Neural cell (in vitro differentiated cells): ENCODE results near the gene URB1. TPM values are rescaled to one million over a fixed set of nuclear protein-coding genes. Genes with fewer than 3 reads are reported as not detected.

Experiments used
- H2AFZ ChIP-seq: fragments of 200-600, 300-800 bp; sonication (generic), shearing (Covaris generic); 2 replicates; pipeline ENCODE4 v1.6.0; 2014; ENCODE audit warnings: low read depth, mild to moderate bottlenecking, antibody characterized with exemption, low read length, moderate library complexity
- H3F3A ChIP-seq: fragments of 200-600 bp; shearing (Covaris generic); 2 replicates; pipeline ENCODE4 v1.6.1; 2016; ENCODE audit warnings: mild to moderate bottlenecking, moderate library complexity, mixed read lengths, antibody characterized with exemption, low read length; ENCODE audit not compliant: insufficient read depth, poor library complexity, severe bottlenecking
- H3K27ac ChIP-seq: fragments of 200-600, 300-800 bp; sonication (generic), shearing (Covaris generic); 2 replicates; pipeline ENCODE4 v1.5.1; 2014; ENCODE audit warnings: mild to moderate bottlenecking, low read length, moderate library complexity
- H3K27me3 ChIP-seq: fragments of 300-800, 200-600 bp; sonication (generic), shearing (Covaris generic); 2 replicates; pipeline ENCODE4 v1.6.0; 2014; ENCODE audit warnings: mild to moderate bottlenecking, low read depth, low read length, moderate library complexity; ENCODE audit not compliant: insufficient read depth
- H3K36me3 ChIP-seq: fragments of 300-800, 200-600 bp; sonication (generic), shearing (Covaris generic); 2 replicates; pipeline ENCODE4 v1.5.1; 2014; ENCODE audit warnings: mild to moderate bottlenecking, antibody characterized with exemption, low read length, moderate library complexity; ENCODE audit not compliant: insufficient read depth
- H3K4me2 ChIP-seq: fragments of 300-800, 200-600 bp; sonication (generic), shearing (Covaris generic); 2 replicates; pipeline ENCODE4 v1.6.0; 2014; ENCODE audit warnings: mild to moderate bottlenecking, low read length
- H3K4me3 ChIP-seq: fragments of 300-800, 200-600 bp; sonication (generic), shearing (Covaris generic); 2 replicates; pipeline ENCODE4 v1.5.1; 2014; ENCODE audit warnings: mild to moderate bottlenecking, low read length, moderate library complexity
- H3K79me2 ChIP-seq: fragments of 200-600 bp; shearing (Covaris generic); replicated peaks from 2 replicates; pipeline ENCODE4 v1.6.0; 2014; ENCODE audit warnings: mild to moderate bottlenecking, low read length, moderate library complexity; ENCODE audit not compliant: insufficient read depth
- H3K9ac ChIP-seq: fragments of 300-800, 200-600 bp; sonication (generic), shearing (Covaris generic); 2 replicates; pipeline ENCODE4 v1.6.1; 2016; ENCODE audit warnings: mild to moderate bottlenecking, low read length, mixed read lengths
- H3K9me2 ChIP-seq: fragments of 200-600 bp; shearing (Covaris generic); 2 replicates; pipeline ENCODE4 v1.6.1; 2016; ENCODE audit warnings: mild to moderate bottlenecking, low read length, mixed read lengths; ENCODE audit not compliant: insufficient read depth
- H3K9me3 ChIP-seq: fragments of 200-600, 300-800 bp; sonication (generic), shearing (Covaris generic); 2 replicates; pipeline ENCODE4 v1.6.1; 2016; ENCODE audit warnings: mild to moderate bottlenecking, mixed run types, low read length, moderate library complexity, mixed read lengths
- H4K20me1 ChIP-seq: fragments of 200-600 bp; shearing (Covaris generic); 2 replicates; pipeline ENCODE4 v1.6.1; 2016; ENCODE audit warnings: mild to moderate bottlenecking, mixed run types; ENCODE audit not compliant: insufficient read depth
- EP300 ChIP-seq: fragments of 450-650 bp; conservative IDR thresholded peaks from 2 replicates; pipeline ENCODE4 v1.6.1; 2014; ENCODE audit warnings: antibody characterized with exemption, mild to moderate bottlenecking, moderate library complexity; ENCODE audit not compliant: poor library complexity, severe bottlenecking
- EZH2 ChIP-seq: fragments of 200-600, 300-800 bp; shearing (Covaris generic), sonication (generic); IDR thresholded peaks from 2 replicates; pipeline ENCODE4 v1.6.1; 2014; ENCODE audit warnings: antibody characterized with exemption, low read length, borderline replicate concordance, mild to moderate bottlenecking; ENCODE audit not compliant: insufficient read depth, poor library complexity, severe bottlenecking
- MXI1 ChIP-seq: fragments of 450-650 bp; conservative IDR thresholded peaks from 2 replicates; pipeline ENCODE4 v1.6.1; 2014; ENCODE audit warnings: antibody characterized with exemption, mild to moderate bottlenecking; ENCODE audit not compliant: poor library complexity, severe bottlenecking
- POLR2AphosphoS5 ChIP-seq: IDR thresholded peaks from 2 replicates; pipeline ENCODE4 v1.6.1; 2012
- RAD21 ChIP-seq: fragments of 450-650 bp; conservative IDR thresholded peaks from 2 replicates; pipeline ENCODE4 v1.6.1; 2014; ENCODE audit warnings: antibody characterized with exemption, mild to moderate bottlenecking, moderate library complexity
- SMC3 ChIP-seq: fragments of 450-650 bp; conservative IDR thresholded peaks from 2 replicates; pipeline ENCODE4 v1.6.1; 2014; ENCODE audit warnings: antibody characterized with exemption, mild to moderate bottlenecking, moderate library complexity; ENCODE audit not compliant: poor library complexity
- TAF1 ChIP-seq: IDR thresholded peaks from 2 replicates; pipeline ENCODE4 v1.6.1; 2012; ENCODE audit warnings: low read depth
- polyA plus RNA-seq: library from polyadenylated mRNA; depleted of rRNA; stranded (reverse); fragments of >200 nt; gene quantifications from 2 replicates; pipeline ENCODE4 v1.2.3, GENCODE V29; 2014
- TF ChIP-seq, protein P1 (sequence below): IDR thresholded peaks from 2 replicates; pipeline ENCODE4 v1.6.1; 2012; ENCODE audit warnings: borderline replicate concordance
- TF ChIP-seq, protein P2 (sequence below): fragments of 450-650 bp; IDR thresholded peaks from 2 replicates; pipeline ENCODE4 v1.5.1; 2014; ENCODE audit warnings: antibody characterized with exemption, mild to moderate bottlenecking, moderate library complexity; ENCODE audit not compliant: poor library complexity, severe bottlenecking

The URB1 gene
- polyA plus RNA-seq, 1 donor from 2014 or later, result 4.4 TPM

DNA sequence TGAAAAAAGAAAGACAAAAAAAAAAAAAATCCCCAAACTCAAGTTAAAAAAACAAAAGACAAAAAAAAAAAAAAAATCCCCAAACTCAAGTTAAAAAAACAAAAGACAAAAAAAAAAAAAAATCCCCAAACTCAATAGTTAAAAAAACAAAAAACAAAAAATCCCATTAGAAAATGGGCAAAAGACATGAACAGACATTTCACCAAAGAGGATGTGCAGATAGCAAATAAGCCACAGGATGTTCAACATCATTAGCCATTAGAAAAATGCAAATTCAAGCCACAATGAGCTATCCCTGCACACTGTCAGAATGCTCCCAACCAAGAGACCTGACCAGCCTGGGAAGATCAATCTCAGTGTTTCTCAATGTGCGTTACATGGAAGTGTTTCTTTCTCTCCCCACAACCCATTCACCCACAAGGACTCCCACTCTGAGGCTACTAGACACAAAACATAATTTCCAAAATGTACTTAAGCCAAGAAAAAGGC is 60.3 kb downstream of the URB1 start:
- Histone ChIP-seq H3K9ac (no peak overlapping the region), H3K27ac (no peak overlapping the region), H3K27me3 (no peaks in the 10 kb centered on the region), H2AFZ (no peak overlapping the region), H3K9me3 (no peaks in the 10 kb centered on the region), H3F3A (no peaks in the 10 kb centered on the region), H4K20me1 (no peaks in the 10 kb centered on the region), H3K79me2 (no peaks in the 10 kb centered on the region), H3K4me2 (no peak overlapping the region), H3K36me3 (peaks cover 12% of the 10 kb centered on the region), H3K9me2 (no peaks in the 10 kb centered on the region), H3K4me3 (no peak overlapping the region)
- no peak for TF ChIP-seq MXI1
- no peak for TF ChIP-seq POLR2AphosphoS5
- no peak for TF ChIP-seq TAF1
- no peak for TF ChIP-seq RAD21
- TF ChIP-seq, protein P1, sequence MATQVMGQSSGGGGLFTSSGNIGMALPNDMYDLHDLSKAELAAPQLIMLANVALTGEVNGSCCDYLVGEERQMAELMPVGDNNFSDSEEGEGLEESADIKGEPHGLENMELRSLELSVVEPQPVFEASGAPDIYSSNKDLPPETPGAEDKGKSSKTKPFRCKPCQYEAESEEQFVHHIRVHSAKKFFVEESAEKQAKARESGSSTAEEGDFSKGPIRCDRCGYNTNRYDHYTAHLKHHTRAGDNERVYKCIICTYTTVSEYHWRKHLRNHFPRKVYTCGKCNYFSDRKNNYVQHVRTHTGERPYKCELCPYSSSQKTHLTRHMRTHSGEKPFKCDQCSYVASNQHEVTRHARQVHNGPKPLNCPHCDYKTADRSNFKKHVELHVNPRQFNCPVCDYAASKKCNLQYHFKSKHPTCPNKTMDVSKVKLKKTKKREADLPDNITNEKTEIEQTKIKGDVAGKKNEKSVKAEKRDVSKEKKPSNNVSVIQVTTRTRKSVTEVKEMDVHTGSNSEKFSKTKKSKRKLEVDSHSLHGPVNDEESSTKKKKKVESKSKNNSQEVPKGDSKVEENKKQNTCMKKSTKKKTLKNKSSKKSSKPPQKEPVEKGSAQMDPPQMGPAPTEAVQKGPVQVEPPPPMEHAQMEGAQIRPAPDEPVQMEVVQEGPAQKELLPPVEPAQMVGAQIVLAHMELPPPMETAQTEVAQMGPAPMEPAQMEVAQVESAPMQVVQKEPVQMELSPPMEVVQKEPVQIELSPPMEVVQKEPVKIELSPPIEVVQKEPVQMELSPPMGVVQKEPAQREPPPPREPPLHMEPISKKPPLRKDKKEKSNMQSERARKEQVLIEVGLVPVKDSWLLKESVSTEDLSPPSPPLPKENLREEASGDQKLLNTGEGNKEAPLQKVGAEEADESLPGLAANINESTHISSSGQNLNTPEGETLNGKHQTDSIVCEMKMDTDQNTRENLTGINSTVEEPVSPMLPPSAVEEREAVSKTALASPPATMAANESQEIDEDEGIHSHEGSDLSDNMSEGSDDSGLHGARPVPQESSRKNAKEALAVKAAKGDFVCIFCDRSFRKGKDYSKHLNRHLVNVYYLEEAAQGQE, result no peak

GRCh38 chr21:32331444-32332305 is 61.1 kb downstream of the URB1 start:
- Histone ChIP-seq H2AFZ (no peak overlapping the region), H3K9ac (no peak overlapping the region), H3K79me2 (no peaks in the 10 kb centered on the region), H4K20me1 (no peaks in the 10 kb centered on the region), H3K4me3 (no peak overlapping the region), H3K9me3 (no peaks in the 10 kb centered on the region), H3K9me2 (no peaks in the 10 kb centered on the region), H3F3A (no peaks in the 10 kb centered on the region), H3K36me3 (peaks cover 12% of the 10 kb centered on the region), H3K27me3 (no peaks in the 10 kb centered on the region), H3K27ac (no peak overlapping the region), H3K4me2 (no peak overlapping the region)
- TF ChIP-seq SMC3 (no peak), POLR2AphosphoS5 (no peak), MXI1 (no peak), EP300 (no peak), TAF1 (no peak), EZH2 (no peak), RAD21 (no peak)
- TF ChIP-seq, protein P2, sequence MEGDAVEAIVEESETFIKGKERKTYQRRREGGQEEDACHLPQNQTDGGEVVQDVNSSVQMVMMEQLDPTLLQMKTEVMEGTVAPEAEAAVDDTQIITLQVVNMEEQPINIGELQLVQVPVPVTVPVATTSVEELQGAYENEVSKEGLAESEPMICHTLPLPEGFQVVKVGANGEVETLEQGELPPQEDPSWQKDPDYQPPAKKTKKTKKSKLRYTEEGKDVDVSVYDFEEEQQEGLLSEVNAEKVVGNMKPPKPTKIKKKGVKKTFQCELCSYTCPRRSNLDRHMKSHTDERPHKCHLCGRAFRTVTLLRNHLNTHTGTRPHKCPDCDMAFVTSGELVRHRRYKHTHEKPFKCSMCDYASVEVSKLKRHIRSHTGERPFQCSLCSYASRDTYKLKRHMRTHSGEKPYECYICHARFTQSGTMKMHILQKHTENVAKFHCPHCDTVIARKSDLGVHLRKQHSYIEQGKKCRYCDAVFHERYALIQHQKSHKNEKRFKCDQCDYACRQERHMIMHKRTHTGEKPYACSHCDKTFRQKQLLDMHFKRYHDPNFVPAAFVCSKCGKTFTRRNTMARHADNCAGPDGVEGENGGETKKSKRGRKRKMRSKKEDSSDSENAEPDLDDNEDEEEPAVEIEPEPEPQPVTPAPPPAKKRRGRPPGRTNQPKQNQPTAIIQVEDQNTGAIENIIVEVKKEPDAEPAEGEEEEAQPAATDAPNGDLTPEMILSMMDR, result no peak
- TF ChIP-seq, protein P1, result no peak
